GM21576 (cell line): Measurements from ENCODE around the gene RACK1.
"Not testable (repeated sequence)": the region's sequence is repeated elsewhere in the genome, so short reads cannot be mapped to it uniquely, and the experiment has no call there.

ENCODE experiments used
- ATAC-seq: cut with Tn5 transposase; IDR thresholded peaks from one replicate; pipeline ENCODE4 v1.9.1; 2021; ENCODE audit warnings: mild to moderate bottlenecking, moderate library complexity; ENCODE audit not compliant: unreplicated experiment

Gene RACK1

GRCh38 chr5:181243564-181244343, at the start of gene RACK1:
Gene RACK1 (minus strand): TSS chr5:181243906. CDS start chr5:181243800, 106 bp downstream.
- ATAC-seq = peak; percentile 56

- ATAC-seq = peak; percentile 78
Measured at GRCh38 chr5:181287331-181287730, 43.6 kb upstream of the RACK1 start.

DNA sequence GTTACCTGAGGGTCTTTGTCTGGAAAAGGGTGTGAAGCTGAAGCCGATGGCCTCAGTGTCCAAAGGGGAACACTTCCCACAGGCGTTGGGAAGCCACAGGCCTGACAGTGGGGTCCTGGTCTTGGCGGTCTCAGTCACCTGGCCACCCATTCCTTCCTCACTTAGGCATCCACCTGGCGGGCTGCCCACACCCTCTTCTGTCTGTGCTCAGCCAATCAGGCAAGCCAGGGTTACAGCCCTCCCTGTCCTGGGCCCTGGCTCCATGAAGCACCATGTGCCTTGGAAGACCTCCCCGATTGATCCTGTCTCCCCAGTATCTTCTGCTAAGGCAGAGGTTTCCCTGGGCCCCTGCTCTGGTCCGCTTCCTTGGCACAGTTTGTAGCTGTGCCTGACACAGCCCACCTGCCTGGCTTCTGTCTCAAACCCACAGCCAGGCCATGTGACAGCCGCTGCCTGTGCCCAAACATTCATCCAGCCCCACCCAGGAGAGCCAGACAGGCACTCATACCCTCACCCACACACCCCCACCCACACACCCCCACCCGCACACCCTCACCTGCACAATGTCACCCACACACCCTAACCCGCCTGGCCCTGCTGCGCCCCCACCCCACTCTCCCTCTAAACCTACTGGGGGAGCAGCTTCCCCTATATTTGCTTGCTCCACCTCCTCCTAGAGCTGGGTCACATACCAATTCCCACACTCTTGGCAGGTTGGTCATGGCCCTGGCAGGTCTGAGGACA, 42.4 kb upstream of the RACK1 start:
- not testable (repeated sequence) for ATAC-seq

GRCh38 chr5:181283841-181284755, 40.4 kb upstream of the RACK1 start:
- not testable (repeated sequence) for ATAC-seq

- no peak for ATAC-seq
Measured at GRCh38 chr5:181283347-181283746, 39.6 kb upstream of the RACK1 start.

GRCh38 chr5:181282874-181283273, 39.2 kb upstream of the RACK1 start:
- no peak for ATAC-seq

DNA sequence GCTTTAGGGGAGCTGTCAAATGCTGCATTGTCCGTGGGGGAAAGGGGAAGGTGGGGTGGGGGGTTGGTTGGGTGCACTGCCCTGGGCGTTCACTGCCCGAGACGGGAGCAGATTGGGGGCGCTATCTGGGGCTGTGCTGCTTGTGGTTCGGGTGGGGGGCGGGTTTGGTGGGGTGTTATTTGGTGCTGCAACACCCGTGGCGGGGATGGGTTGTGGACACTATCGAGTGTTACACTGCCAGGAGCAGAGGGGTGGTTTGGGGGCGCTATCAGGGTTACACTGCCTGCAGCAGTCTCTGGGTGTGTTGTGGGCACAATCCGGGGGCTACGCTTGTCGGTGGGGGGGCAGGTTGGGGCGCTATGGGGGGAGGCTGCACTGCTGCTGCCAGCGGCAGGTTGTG, 38.7 kb upstream of the RACK1 start:
- ATAC-seq = not testable (repeated sequence)

DNA sequence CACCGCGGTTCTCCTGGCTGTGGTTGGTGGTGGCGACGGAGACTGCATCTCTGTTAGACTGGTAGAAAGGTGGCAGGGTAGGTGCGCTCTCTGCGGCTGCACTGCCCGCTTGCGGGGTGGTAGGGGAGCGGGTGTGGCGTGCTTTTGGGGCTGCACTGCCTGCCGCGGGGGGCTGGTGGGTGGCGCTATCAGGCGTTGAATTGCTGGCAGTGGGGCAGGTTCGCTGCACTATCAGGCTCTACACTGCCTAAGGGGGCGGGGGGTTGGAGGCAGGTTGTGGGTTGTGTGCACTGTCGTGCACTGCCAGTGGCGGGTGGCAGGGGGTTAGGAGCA, 38.2 kb upstream of the RACK1 start:
- ATAC-seq = no peak

DNA sequence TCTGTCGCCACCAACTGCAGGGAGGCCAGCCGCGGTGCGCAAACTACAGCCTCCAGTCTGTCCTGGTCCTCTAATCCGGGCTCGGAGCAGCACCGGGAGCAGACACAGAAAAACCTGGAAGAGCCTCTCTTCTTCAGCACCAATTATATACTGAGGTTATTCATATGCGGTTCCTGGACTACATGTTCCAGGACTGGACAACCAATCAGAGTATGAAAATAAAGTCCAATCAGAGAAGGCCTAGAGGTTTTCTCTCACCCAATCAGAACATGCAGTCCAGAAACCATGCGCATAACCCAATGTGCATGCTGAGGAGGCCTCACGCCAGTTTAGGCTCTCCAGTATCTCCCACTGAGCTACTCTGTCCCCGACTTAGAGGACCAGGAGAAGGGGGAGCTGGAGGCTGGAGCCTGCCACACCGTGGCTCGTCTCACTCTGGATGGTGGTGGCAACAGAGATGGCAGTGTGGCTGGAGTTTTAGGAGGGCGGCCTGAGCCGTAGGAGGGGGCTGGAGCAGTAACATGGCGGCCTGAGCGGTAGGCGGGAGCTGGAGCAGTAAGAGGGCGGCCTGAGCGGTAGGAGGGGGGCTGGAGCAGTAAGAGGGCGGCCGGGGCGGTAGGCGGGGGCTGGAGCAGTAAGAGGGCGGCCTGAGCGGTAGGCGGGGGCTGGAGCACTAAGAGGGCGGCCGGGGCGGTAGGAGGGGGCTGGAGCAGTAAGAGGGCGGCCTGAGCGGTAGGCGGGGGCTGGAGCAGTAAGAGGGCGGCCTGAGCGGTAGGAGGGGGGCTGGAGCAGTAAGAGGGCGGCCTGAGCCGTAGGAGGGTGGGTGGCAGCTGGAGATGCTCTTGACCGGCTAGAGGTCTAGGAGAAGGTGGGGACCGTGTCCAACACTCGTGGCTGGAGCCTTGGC, 37.6 kb upstream of the RACK1 start:
- no peak for ATAC-seq

DNA sequence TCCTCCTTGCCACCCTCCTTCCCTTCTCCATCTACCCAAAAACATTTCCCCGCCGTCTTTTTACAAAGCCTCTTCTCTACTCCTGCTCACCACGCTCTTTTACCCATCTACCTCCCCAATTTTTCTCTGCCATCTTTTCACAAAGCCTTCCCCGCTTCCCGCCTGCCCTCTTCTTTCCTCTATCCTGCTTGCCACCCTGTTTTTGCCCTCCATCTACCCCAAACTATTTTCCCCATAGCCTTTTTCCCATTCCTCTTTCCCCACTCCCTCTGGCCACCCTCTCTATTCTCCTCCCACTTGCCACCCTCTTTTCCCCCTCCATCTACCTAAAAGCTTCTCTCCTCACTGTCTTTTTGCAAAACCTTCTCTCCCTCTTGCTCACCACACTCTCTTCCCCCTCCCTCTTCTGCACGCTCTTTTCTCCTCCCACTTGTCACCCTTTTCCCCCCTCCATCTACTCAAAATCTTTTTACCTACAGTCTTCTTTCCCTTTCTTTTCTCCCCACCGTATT, 36.6 kb upstream of the RACK1 start:
- ATAC-seq = no peak

GRCh38 chr5:181273433-181273744, 29.7 kb upstream of the RACK1 start:
- ATAC-seq = not testable (repeated sequence)

- ATAC-seq = no peak
Measured at GRCh38 chr5:181271081-181271480, 27.4 kb upstream of the RACK1 start.

DNA sequence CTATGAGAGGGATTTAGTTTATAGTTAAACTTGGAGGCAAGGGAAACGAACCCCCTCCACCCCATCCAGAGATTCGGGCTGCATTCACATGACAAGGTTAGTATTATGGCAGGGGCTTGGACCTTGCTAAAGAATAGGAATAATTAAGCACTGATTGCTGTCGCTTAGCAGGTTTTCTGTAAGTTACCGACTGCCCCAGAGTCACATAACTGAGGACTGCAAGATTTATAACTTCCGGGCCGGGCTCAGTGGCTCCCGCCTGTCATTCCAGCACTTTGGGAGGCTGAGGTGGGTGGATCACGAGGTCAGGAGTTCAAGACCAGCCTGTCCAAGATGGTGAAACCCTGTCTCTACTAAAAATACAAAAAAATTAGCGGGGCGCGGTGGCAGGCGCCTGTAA, 24.2 kb upstream of the RACK1 start:
- ATAC-seq = not testable (repeated sequence)

DNA sequence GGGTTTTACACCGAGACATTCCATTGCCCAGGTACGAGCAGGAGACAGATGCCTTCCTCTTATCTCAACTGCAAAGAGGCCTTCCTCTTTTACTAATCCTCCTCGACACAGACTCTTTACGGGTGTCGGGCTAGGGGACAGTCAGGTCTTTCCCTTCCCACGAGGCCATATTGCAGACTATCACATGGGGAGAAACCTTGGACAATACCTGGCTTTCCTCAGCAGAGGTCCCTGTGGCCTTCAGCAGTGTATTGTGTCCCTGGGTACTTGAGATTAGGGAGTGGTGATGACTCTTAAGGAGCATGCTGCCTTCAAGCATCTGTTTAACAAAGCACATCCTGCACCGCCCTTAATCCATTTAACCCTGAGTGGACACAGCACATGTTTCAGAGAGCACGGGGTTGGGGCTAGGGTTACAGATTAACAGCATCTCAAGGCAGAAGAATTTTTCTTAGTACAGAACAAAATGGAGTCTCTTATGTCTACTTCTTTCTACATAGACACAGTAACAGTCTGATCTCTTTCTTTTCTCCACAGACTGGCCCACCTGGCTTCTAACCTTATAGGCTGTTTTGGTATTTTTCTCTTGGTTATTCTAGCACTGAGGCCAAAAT, 23.7 kb upstream of the RACK1 start:
- ATAC-seq = not testable (repeated sequence)

DNA sequence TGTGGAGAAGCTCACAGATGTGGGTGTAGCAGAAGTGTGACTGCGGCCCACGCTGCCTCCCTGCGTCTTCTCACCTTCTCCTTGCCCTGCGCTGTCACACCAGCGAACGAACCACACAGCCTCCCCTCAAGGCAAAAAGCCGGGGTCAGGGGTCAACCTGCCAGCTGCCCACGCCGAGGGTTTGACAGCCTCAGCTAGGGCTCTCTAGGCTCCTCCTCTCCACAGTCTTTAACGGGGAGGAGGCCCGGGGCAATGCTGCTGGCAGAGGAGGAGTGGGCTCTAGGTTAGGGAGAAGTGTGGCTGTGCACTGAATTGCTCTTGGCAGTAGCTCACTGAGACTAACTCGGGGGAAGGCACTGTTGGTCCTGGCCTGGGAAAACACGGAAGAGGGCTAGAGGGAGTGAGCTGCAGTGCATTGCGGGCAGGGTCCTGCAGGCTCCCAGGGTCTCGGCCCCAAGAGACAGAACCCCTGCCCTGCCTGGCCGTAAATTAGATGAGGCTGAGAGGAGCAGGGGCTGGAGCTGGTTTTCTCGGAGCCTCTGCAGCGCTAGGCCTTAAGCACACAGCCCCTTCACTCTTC, 21.5 kb upstream of the RACK1 start:
- ATAC-seq = no peak

GRCh38 chr5:181263633-181264032, 19.9 kb upstream of the RACK1 start:
- no peak for ATAC-seq

- ATAC-seq = peak; percentile 54
Measured at GRCh38 chr5:181261320-181262049, 17.8 kb upstream of the RACK1 start.

DNA sequence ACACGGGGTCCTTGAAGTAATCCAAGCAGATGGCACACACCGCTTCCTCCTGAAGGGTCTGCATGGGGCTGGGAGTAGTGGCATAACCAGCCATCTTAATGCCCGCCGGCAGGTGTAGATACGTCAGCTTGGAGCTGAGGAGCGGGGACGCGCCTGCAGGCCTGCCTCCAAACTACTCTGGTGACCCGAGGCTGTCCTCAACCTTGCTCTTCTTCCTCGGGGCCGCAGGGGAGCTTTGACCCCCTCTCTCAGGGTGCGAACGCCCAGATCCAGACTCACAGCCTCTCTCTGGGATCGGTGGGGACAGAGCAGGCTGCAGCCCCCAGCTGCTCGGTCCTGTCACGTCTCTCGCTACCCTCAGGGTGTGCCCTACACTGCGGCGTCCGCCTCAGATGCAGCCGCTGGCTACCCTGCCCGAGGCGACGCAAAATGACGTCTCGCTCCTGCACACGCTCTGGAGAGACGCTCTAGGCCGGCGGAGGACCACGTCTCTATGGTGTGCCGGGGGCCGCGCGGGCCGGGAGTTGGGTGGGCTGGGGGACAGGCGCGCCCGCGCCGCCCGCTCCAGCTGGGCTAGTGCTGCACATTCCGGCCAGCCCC, 17.1 kb upstream of the RACK1 start, which contains the start of gene TRIM52:
Gene TRIM52, minus strand, starts transcription at position 424 of the 600 bp plus-strand sequence. Its CDS starts 330 bp downstream, at position 94.
- peak; percentile 80 for ATAC-seq
